GM18909 (cell line): ENCODE measurements around the gene HOXA2.

Experiments
- ATAC-seq: cut with Tn5 transposase; IDR thresholded peaks from one replicate; pipeline ENCODE4 v1.9.1; 2021; ENCODE audit warnings: mild to moderate bottlenecking; ENCODE audit not compliant: unreplicated experiment, poor library complexity

Gene HOXA2

DNA sequence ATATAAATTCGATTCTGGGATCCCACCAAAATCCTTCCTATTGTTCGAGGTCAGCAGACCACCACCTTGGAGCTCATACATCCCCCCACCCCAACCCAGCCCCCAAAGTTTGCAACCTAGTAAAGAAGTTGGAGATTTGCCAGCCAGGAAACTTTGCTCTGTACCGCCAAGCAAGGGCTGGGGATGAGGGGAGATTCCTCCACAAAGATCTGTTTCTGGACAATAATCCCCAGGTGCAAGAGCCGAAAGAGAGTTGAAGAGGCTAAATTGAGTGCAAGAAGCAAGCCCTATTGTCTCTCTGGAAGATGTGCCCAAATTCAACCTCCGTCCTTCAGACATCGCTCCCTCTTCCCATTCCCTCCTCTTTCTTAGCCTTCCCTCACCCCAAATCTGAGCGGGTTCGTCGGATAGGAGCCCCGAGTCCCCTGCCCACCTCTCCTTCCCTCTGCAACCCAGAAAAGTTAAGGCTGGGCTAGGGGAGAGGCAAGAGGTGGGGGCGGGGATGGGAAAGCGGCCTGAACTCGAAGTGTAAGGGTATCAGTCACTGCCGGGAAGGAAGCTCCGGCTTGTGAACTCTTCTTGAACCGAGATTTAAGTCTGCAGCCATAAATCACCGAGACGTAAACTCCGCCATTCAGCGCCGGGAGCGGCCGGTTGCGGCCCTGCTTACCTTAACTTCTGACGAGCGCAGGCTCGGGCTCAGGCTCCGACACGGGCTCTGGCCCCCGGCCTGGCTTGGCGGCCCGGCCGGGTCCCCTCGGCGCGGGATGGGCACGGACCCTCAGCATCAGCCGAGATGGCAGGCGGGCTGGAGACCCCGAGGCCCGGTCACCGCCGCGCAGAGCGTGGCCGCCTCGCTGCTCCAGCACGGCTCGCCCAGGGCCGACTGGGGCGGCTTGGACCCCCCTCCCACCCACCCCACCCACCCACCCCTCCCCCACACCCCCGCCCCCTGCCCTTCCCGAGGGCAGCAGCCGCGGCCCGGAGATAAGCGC, 10.8 kb upstream of the HOXA2 start:
- ATAC-seq, result no peak

DNA sequence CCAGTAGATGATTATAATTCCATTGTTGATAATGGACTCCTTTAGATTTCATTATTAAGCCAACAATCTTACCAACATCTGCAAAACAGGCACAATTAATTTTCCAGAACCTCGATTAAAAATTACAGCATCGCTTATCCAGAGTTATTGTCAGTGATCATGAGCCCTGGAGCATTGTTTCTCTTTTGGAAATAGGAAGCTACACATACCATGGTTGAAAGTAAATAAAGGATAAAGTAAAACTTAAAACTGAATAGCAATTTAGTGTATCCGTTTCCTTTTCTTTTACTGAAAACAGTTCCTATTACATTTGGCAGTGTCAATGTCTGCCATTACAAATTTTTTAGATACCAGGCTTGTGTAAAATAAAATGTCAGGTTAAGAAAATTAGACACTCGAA, 9.9 kb upstream of the HOXA2 start:
- ATAC-seq, result no peak

DNA sequence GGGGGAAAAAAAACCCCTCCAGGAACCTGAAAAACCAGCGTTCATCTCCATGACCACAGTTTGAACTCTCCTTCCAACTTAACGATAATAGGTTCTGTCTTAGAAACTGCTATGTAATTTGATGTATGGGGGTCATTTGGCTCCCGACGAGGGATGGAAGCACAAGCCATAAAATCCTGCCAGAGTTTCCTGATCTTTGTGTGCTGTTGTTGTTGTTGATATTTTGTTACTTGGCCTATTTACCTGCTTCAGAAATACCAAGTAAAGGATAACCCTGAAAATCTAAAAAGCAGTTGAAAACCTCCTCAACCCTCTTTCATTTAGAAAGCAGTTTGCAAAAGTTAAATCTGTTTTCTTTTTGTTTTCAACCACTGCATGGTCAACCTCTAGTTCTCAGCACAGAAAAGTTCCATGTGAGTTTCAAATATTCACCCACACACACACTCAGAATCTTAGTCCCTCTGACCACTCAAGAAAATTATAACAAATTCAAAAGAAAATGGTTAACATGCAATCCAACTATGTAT, 9.3 kb upstream of the HOXA2 start:
- no peak for ATAC-seq

DNA sequence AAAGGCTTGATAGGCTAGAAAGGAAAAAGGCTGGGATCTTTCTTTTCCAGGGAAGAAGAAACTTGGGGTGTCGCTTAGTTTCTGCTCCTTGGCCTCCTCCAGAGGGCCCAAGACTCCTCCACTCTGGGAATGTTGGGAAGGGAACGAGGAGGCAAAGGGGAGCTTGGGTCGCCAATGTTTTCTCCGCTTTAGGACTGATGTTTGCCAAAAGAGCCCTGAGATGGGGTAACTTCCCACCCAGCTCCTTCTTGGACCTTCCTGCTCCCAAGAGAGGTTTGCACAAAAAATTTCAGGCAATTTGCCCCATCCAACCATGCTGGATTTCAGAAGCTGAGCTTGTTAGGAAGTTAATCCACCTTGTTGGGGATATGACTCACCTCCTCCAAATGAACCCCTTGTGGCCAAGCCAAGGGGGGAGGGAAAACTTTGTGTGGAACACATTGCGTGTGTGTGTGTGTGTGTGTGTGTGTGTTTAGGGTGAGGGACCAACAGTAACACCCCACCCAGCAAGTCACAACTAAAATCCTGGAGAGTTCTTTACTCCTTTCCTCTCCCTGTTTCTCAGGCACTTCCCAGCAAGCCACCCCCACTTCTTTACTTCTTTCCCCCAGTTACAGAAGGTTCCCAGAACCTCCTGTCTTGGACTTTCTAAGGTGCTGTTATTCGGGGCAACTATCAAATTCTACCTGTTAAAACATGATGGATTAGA, 8.7 kb upstream of the HOXA2 start:
- ATAC-seq, result no peak

DNA sequence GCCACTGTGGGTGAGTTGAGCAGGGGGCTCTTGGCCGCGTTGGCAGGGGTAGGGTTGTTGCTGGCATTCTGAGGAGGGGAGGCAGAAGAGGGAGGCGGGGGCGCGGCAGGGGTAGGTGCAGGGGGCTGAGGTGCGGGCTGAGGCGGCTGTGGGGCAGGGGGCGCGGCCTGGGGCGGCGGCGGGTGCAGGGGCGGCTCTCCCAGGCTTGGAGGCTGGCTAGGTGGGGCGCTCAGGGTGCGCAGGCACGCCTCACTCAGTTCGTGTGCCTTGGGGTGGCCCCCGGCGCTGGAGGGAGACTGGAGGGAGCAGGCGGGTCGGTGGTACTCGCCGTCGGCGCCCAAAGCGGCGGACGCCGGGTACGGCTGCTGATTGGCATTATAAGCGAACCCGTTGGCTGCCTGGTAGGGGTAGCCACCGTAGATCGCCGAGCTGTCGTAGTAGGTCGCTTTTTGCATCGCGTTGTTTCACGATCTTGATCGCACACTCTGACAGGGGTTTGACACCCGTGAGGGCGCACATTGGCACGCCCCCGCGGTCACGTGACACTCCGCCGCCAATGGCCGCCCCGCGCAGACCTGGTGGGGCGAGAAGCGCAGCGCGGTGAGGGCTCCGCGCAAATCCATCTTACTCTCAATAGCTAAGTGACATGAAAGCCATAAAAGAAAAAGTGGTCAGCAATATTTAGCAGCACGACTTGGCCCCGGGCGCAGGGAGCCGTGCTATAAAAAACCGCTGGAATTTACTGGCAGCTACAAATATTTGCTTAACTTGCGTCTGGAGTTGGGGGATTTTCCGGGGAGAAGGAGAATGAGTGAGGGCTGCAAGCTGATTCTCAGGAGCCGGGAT, 7.9 kb upstream of the HOXA2 start:
- no peak for ATAC-seq

DNA sequence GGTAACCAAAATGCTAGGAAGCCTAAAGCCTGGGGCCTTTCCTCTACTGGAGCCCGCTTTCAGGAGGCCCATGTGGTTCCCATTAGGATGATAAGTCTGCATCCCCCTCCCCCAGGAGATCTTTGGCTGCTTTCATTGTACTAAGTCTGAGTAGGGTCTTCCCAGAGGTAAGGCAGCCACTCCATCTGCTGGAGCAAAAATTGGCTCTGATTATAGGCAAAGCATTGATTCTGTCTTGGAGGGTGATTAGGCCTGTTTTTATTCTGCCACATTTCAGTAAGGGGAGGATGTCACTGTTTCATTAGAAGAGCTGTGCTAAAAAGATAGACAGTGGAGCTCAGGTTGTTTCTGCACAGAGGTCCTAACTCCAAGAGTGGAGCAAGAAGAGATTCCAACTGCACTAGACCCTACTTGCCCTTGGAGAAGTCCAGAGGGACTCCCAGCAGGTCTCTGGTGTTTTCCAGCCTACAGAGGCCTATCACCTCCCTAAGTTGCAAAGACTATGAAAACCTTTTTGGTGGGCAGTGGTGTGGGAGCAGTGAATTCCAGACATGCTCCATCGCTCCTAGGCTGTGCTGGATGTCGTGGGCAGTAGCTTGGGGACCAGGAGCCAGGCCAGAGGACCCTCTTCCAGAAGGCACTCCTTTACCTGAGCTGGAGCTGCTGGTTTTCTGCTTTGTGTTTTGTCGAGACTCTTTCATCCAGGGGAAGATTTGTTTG, 7.1 kb upstream of the HOXA2 start:
- no peak for ATAC-seq

DNA sequence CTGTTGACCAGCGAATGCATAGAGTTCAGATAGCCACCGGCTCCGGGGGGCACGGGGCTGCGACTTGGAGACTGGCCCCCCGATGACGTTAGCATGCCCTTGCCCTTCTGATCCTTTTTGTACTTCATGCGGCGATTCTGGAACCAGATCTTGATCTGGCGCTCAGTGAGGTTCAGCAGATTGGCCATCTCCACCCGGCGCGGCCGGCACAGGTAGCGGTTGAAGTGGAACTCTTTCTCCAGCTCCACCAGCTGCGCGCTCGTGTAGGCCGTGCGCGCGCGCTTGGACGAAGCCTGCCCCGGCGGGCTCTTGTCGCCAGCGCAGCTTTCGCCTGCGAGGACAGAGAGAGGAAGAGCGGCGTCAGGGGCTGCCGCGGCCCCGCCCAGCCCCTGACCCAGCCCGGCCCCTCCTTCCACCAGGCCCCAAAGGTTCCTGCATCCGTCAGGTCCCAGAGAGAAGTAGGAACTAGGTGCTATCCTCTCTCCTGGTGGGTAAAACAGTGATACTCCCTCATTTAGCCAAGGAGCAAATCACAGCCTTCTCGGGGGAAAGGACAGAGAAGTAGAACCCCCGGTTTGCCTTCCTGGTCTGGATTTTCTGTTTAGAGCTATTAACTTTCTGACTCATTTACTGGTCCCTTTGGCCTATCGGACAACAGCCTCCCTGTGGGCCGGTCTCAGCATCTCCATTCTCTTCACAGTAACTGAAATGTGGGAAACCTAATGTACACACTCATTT, 6.1 kb upstream of the HOXA2 start:
- ATAC-seq, result no peak

DNA sequence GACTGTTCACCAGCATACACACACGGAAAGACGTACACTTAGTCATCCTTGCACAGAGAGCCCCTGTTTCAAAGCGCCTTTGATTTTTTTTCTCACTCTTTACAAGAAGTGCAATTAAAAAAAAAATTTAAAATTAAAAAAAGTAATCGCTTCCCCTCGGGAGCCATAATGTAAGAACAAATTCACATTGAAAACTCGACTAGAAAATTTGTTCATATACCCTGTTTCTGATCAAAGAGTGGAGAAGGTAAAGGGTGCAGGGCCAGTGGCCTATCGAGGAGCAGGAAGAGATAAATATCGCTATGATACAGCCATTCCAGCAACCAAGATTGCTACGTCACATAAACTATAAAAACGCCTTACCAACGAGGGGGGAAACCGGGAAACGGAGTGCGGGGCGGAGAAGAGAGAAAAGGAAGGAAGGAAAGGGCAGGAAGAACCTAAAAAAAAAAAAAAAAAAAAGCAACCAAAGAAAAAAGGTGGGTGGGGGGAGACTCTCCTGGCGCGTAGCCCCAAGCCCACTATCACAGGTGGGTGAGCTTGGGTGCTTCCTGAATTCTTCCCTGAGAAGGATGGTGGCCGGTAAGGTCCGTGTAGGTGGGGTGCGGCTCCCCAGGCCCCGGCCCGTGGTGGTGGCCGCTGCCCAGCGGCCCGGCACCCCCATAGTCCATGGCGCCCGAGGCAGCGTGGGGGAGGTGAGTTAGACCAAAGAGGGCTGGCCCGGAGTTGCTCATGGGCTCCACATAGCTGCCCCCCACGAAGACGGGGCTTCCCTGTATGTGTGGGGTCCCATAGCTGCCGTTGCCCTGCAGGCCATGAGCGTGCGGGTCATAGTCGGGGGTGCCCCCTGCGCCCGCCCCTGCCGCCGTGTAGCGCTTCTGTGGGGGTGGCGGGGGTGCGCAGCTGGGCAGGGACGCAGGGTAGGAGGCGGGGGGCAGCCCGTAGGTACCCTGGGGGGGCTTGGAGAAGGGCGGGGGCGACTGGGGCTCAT, 5.2 kb upstream of the HOXA2 start:
- no peak for ATAC-seq

DNA sequence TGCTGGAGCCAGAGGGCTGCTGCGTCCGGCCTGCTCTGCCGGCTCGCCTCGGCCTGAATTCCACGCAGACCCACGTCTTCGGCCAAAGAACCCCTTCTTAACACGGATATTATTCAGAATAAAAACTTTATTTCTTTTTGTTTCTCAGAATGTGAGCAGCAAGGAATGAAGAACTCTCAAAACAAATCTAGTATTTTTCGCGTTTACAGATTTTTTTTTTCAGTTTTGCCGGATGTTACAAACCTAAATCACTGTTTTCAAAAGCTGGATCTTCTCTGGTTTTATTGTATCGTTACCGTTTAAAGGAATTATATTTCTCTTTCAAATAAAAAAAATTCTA, 4.4 kb upstream of the HOXA2 start:
- no peak for ATAC-seq

DNA sequence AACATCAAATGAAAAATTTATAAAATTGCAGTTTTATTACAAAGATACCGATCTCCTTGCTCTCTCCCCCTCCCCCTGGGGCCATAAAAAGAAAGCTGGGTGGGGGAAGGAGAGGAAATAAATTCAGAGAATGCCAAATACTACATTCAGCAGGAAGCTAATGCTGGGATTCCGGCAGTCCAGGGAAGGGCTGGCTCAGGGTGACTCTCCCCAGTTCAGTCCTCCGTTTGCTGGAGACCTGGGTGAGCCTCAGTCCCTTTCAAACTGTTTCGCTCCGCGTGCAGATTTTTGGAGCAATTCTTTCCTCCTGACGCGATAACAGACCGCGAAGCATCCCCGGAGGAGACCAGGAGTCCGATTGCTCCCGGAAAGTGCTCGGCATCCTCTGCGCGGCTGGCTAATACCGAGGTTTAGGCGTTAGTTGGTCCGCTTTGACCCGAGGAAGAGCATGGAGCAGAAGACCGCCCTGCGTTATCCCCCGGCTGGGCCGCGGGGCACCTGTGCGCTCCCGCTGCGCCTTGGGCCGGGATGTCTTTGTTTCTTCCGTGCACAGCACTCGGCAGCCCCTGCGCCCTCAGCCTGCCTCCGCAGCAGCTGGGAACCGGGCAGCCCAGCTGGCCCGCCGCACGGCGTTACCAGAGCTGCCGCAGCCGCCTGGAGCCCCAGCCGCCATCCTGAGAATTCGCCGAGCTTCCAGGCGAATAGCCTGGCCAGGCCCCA, 3.9 kb upstream of the HOXA2 start:
- ATAC-seq, result no peak

DNA sequence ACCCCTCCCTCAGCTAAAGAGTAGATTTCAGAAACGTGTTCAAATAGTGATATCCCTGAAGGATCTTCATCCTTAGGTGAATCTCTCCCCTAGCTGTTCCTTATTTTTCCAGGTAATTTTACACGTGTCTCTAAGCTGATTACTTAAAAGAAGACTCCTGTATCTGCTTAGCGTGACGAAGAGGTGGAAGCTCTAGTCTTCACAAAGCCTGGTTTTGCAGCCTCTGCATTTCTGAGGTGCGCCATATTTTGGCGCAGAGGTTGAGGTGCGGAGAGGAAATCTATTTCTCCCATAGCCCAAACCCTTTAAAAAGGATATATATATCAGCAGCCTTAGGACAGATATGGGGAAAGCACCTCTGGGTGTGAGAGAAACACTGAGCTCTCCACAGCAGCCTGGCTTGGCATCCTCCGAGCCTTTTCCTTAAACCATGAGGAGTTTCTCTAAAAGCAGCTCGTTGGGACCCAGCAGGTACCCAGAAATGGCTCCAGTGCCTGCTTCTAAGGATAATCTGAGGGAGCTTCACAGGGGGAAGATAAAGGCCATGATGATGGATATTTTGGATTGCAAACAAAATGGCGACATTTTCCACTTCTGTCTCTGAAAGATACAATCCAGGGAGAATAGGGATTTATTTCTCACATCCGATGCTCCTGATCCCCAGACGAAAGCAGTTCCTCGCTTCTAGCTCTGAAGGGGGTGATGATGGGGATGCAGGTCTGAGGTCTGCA, 3.0 kb upstream of the HOXA2 start:
- no peak for ATAC-seq

DNA sequence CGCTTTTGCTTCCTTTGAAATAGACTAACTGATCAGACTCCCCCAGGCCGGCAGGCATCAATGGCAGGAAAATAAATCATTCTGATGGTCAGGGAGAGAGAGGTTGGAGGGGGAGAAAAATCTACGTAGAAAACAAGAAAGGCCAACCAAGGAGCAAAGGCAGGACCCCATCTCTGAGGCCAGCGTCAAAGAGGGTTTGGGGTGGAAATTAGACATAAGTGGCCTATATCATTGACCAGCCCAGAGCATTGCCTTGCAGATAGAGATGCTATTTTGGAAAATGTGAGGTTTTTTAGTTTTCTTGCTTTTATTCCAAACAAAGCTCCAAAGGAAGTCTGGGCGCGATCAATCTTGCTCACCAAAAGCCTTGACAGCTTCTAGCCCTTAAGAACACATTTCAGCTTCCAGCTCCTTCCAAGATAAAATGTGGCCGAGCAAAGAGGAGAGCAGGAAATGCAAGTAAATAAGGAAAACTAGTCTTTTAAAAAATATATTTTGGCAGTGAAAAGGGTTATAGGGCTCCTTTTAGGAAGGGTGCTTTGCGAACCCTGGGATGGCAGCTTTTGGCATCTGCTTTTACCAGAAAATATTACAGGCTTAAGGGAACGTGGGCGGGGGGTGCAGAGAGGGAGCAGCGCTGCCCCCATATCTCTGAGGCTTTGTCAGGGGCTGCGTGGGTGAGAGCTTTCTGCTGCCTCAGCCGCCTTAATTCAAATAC, 2.0 kb upstream of the HOXA2 start:
- no peak for ATAC-seq

DNA sequence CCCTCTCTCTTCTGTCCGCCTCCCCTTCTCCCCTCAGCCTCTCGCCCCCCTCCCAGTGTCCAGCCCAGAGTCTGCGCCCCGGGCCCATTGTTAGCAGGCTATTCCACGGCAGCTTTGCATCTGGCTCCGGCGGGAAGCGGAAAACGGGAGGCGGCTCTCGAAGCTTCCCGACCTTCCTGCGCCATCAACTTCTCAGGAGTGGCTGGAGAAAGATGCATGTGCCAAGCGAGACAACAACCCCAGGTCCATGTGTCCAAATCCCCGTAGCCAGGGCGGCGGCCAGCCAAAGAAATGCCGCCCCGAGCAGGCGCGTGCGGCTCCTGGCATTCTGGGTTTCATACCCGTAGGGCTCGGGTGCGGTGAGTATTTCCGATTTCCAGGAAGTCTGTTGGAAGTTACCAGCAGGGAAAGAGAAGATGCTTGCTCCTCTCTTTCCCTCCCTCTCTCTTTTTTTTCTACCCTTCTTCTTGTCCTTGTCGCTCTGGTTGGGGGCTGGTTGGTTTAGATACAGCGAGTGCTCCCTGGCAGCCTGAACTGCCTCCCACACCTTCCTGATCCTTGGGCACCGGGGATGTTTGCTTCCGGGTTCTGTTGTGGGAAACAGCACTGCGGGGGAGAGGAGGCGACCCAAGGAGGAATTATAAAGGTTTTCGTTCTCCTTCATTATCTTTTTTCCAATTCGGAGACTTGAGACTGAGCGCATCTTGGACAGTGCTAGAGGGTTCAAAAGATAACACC, 1.2 kb upstream of the HOXA2 start:
- ATAC-seq, result no peak

DNA sequence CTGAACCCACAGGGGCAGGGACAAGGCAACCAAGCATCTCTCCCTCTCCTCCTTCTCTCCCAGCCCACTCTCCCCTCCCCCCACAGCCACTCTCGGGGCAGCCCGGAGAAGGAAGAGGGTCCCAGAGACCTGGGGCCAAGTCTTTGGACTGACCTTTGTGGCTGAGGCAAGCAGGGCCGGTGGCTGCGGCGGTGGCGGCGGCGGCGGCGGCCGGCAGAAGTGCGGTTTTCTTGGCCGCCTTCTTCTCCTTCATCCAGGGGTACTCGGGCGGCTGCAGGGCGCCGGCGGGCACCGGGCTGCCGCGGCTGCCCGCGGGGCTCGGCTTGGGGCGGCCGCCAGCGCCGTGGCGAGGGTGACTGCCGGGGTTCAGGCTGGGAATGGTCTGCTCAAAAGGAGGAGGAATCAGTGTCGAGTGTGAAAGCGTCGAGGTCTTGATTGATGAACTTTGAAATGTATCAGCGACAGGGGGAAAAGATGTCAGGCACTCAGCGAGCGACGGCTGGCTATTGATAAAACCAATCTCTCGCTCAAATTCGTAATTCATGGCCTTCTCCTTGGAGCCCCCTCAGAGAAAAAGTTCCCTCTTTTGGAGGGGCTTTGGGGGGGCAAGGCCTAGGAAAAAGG, 414 bp downstream of the HOXA2 start:
- ATAC-seq, result no peak
